ENCODE data around the gene TMC4. TPM values are rescaled to one million over a fixed set of nuclear protein-coding genes. Genes with fewer than 3 reads are reported as not detected.
A peak's percentile ranks its signal among the peaks of the same experiment; 100 is the strongest.

Gene TMC4
- total RNA-seq, 4 donors from 2014 or later: 42.6 to 91.7 (median 68.5) TPM

GRCh38 chr19:54147676-54148075, 25.3 kb downstream of the TMC4 start:
- intact Hi-C loops (cut with DNase I): no loop called here
- no peaks in the 10 kb centered on the region for H3K27me3 ChIP-seq
- no peak overlapping the region for H3K27ac ChIP-seq
- WGBS, 2 donors: 72 to 92% methylated on average over 3 of the region's 3 CpGs
- H3K9me3 ChIP-seq: no peaks in the 10 kb centered on the region
- no peak overlapping the region for H3K4me3 ChIP-seq (replicated peaks in 1 of 3)
- no peaks in the 10 kb centered on the region for H3K4me1 ChIP-seq
- DNase-seq: no peak
- peaks cover 87 to 94% of the 10 kb centered on the region in 2 donors for H3K36me3 ChIP-seq
- TF ChIP-seq POLR2A (IDR thresholded peaks at IDR 0.05): no peak
- TF ChIP-seq CTCF (IDR thresholded peaks at IDR 0.05): no peak

GRCh38 chr19:54145541-54146158, 27.3 kb downstream of the TMC4 start:
- peaks cover 80 to 81% of the 10 kb centered on the region in 2 donors for H3K36me3 ChIP-seq
- no peaks in the 10 kb centered on the region for H3K9me3 ChIP-seq
- WGBS, 2 donors: 94 to 95% methylated on average over 15 to 22 of the region's 28 CpGs
- H3K27me3 ChIP-seq: no peaks in the 10 kb centered on the region
- TF ChIP-seq POLR2A (IDR thresholded peaks at IDR 0.05) (no peak), CTCF (IDR thresholded peaks at IDR 0.05) (no peak)
- H3K4me1 ChIP-seq: peaks cover 6 to 12% of the 10 kb centered on the region in 2 donors
- H3K4me3 ChIP-seq (replicated peaks in 1 of 3): no peak overlapping the region
- intact Hi-C loops (cut with DNase I): no loop called here
- no peak for DNase-seq
- no peak overlapping the region for H3K27ac ChIP-seq

- whole genome bisulfite sequencing, 2 donors: 31 to 49% methylated on average over 7 of the region's 7 CpGs
- no peaks in the 10 kb centered on the region for H3K27me3 ChIP-seq
Observed at GRCh38 chr19:54142166-54142780, 30.7 kb downstream of the TMC4 start.

GRCh38 chr19:54141356-54141755, 31.6 kb downstream of the TMC4 start:
- Histone ChIP-seq H3K4me1 (peaks cover 21 to 34% of the 10 kb centered on the region in 2 donors), H3K9me3 (no peaks in the 10 kb centered on the region), H3K27me3 (no peaks in the 10 kb centered on the region), H3K4me3 (replicated peaks in 1 of 3) (no peak overlapping the region), H3K36me3 (peaks cover 37 to 40% of the 10 kb centered on the region in 2 donors), H3K27ac (no peak overlapping the region)
- DNase-seq: no peak
- intact Hi-C loops (cut with DNase I): no loop called here
- TF ChIP-seq POLR2A (IDR thresholded peaks at IDR 0.05) (no peak), CTCF (IDR thresholded peaks at IDR 0.05) (no peak)
- 95 to 97% methylated on average over 3 of the region's 3 CpGs for WGBS, 2 donors

More at GRCh38 chr19:54142166-54142780, 30.7 kb downstream of the TMC4 start:
- Histone ChIP-seq H3K9me3 (no peaks in the 10 kb centered on the region), H3K36me3 (peaks cover 47 to 49% of the 10 kb centered on the region in 2 donors), H3K27ac (no peak overlapping the region), H3K4me1 (peaks cover 17 to 34% of the 10 kb centered on the region in 2 donors), H3K4me3 (replicated peaks in 1 of 3) (no peak overlapping the region)
- DNase-seq: peak; percentile 55 to 58
- TF ChIP-seq CTCF (IDR thresholded peaks at IDR 0.05) (no peak), POLR2A (IDR thresholded peaks at IDR 0.05) (no peak)
- intact Hi-C loops (cut with DNase I): no loop called here

All from thyroid gland (tissue), 4 donors.